Measurements from ENCODE around the gene ATP8B2.
"Not testable (repeated sequence)": the region's sequence is repeated elsewhere in the genome, so short reads cannot be mapped to it uniquely, and the experiment has no call there.

ATP8B2 gene, protein sequence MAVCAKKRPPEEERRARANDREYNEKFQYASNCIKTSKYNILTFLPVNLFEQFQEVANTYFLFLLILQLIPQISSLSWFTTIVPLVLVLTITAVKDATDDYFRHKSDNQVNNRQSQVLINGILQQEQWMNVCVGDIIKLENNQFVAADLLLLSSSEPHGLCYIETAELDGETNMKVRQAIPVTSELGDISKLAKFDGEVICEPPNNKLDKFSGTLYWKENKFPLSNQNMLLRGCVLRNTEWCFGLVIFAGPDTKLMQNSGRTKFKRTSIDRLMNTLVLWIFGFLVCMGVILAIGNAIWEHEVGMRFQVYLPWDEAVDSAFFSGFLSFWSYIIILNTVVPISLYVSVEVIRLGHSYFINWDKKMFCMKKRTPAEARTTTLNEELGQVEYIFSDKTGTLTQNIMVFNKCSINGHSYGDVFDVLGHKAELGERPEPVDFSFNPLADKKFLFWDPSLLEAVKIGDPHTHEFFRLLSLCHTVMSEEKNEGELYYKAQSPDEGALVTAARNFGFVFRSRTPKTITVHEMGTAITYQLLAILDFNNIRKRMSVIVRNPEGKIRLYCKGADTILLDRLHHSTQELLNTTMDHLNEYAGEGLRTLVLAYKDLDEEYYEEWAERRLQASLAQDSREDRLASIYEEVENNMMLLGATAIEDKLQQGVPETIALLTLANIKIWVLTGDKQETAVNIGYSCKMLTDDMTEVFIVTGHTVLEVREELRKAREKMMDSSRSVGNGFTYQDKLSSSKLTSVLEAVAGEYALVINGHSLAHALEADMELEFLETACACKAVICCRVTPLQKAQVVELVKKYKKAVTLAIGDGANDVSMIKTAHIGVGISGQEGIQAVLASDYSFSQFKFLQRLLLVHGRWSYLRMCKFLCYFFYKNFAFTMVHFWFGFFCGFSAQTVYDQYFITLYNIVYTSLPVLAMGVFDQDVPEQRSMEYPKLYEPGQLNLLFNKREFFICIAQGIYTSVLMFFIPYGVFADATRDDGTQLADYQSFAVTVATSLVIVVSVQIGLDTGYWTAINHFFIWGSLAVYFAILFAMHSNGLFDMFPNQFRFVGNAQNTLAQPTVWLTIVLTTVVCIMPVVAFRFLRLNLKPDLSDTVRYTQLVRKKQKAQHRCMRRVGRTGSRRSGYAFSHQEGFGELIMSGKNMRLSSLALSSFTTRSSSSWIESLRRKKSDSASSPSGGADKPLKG

DNA sequence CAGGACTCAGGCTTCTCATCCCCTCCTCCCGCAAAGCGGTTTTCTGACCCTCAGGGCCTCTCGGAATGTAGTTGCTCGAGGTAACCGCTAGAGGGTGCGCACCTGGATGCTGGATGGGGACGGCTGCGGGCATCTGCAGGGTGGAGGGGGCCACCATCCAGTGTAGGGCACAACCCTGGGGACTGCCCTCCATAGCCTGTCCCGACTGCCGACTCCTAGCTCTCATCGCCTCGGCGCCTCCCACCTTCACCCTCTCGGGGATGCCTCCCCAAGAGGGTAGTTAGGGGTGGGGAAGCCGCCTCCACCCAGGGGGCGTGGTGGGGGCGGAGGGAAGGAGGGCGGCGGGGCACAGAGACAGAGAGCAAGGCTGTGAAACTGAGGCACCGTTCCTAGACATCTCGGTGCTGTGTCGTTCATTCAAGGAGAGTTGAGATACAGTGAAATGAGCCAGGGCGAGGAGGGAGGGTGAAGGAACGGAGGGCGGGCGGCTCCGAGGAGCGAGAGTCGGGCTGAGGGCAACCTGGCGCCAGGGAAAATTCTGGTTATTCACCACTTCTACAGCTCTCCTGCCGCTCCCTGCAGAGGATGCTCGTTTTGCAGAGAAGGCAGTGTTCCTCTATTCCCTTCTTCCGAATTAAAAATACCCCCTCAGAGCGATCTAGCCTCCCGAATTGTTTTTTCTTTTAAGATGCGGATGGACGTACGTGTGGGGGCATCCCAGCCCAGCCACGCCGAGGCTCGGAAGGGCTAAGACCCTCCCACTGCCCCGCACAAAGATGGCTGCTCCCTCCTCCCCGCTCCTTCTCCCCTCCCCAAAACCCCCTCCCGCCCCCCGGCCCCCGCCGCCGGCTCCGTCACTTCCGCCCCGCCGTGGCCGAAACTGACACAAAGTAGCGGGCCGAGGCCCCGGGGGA lies at the start of gene ATP8B2:
Gene ATP8B2, plus strand, starts transcription at position 857 of the 914 bp plus-strand sequence. CDS start 2,617 bp downstream, outside the sequence.
- peak; percentile 41 for DNase-seq

DNA sequence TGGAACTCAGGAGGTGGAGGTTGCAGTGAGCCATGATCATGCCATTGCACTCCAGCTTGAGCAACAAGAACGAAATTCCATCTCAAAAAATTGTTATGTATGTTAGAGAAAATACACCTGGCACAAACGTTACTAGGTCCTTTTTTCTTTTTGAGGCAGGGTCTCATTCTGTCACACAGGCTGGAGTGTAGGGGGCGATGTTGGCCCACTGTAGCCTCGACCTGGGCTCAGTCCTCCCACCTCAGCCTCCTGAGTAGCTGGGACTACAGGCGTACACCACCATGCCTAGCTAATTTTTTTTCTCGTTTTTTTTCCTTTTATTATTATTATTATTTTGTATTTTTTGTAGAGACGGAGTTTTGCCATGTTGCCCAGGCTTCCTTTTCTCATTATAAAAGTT lies 48.5 kb upstream of the ATP8B2 start:
- DNase-seq = no peak

DNA sequence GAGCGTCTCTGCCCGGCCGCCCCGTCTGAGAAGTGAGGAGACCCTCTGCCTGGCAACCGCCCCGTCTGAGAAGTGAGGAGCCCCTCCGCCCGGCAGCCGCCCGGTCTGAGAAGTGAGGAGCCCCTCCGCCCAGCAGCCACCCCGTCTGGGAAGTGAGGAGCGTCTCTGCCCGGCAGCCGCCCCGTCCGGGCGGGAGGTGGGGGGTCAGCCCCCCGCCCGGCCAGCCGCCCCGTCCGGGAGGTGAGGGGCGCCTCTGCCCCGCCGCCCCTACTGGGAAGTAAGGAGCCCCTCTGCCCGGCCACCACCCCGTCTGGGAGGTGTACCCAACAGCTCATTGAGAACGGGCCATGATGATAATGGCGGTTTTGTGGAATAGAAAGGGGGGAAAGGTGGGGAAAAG lies 37.7 kb upstream of the ATP8B2 start:
- not testable (repeated sequence) for DNase-seq

DNA sequence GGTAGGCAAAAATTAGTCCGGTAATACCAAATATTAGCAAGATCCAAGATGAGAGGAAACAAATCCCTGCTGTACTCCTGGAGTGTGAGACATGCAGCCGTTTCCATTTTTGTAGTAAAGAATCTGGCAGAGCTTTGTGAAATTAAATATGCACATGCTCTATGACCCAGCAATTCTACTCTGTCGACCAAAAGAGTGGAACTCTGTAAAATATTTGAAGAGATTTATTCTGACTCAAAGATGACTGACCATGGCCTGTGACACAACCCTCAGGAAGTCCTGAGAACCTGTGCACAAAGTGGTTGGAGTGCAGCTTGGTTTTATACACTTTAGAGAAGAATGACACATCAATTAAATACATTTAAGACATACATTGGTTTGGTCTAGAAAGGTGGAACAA lies 36.7 kb upstream of the ATP8B2 start:
- no peak for DNase-seq

DNA sequence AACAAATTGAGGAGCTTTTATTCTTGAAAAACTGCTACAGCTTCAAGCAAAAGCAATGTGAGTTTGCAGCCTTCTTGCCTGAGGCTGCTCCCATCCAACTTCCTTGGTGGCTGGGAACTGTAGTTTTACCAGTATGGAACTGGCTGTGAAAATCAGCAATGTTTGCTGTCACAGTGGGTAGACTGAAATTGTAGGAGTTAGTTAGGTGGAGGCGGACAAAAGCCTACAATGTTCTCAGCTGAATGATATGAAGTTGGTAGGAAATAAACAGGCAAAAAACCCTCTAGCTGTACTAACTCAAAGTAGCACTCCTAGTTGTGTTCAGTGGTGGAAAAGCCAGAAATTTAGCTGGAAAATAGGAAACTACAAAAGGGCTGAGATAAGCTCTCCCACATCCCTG lies 34.4 kb upstream of the ATP8B2 start:
- no peak for DNase-seq

DNA sequence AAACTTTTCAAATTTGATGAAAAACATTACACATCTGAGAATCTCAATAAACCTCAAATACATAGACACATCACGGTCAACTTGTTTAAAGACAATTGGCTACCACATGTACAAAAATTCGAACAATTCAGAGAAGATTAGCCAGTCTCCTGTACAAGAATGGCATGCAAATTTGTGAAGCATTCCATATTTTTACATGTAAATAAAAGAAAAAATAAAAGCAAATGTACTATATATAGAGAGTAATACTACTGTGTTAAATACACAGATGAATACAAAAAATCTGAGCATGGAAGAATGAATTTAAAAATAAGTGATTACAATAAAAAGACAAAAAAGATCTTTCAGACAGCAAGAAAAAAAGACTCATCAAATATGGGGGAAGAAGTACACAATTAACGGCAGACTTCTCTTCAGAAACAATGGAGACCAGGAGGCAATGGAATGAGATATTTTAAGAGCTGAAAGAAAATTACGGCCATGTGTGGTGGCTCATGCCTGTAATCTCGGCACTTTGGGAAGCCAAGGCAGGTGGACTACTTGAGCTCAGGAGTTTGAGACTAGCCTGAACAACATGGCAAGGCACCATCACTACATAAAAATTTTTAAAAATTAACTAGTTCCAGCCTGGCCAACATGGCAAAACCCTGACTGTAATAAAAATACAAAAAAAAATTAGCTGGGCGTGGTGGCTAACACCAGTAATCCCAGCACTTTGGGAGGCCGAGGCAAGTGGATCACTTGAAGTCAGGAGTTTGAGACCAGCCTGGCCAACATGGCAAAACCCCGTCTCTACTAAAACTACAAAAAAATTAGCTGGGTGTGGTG lies 29.7 kb upstream of the ATP8B2 start:
- DNase-seq = no peak

DNA sequence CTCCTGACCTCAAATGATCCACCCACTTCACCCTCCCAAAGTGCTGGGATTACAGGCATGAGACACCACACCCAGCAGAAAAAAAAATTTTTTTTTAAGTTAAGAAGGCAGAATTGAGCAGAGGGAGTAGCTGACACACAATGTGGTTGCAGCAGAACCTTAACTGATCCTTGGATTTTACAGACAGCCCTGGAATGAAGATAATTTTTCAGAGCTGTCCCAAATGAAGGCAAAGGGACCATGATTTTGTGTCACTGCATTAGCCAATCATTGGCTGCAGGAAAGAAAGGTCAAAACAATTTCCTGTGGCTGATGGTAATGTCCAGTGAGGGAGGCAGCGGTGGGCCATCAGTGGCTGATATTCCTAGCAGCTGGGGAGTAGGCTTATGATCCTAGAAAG lies 23.7 kb upstream of the ATP8B2 start:
- DNase-seq = no peak

DNA sequence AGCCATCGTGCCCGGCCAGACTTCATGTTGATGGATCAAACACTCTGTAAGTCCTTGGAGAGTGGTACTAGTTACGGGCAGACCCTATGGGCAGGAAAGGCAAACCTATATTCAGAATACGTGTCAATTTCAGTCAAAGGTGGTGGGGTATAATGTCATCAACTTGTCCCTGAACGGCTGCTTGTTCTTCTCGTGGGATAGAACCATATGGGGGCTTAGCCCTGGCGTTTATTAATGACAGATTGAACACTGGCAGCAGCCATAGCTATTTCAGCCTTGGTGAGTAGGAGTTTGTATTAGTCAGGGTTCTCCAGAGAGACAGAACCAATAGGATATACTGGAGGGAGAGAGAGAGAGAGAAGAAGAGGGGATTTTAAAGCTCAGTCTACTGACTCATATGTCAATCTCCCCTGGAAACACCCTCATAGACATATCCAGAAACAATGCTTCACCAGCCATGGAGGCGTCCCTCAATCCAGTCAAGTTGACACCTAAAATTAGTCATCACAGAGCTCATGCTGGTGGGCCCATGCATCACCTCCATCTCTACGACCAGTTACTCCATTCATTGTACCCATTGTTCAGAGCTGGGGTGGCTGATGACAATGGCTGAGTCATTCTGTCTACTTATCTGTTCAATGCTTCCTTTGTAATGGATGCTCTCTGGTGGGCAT lies 20.5 kb upstream of the ATP8B2 start:
- DNase-seq = no peak

DNA sequence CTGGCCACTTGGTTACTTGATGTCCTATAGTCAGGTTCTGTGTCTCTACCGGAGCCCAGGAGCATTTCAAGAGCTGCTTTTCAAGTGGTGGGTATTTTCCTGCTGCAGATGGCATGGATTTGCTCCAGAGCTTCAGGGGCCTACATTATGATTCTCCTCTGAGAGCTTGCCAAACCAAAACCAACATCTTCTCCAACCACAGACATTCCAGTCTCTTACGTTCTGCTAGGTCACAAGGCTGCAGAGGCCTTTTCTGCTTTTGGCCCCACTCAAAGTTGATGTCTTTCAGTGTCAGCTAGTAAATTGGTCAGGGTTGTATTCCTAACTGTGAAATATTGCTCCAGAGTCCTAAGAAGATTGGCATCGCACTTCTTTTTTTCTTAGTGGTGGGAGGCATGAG lies 19.2 kb upstream of the ATP8B2 start:
- no peak for DNase-seq

DNA sequence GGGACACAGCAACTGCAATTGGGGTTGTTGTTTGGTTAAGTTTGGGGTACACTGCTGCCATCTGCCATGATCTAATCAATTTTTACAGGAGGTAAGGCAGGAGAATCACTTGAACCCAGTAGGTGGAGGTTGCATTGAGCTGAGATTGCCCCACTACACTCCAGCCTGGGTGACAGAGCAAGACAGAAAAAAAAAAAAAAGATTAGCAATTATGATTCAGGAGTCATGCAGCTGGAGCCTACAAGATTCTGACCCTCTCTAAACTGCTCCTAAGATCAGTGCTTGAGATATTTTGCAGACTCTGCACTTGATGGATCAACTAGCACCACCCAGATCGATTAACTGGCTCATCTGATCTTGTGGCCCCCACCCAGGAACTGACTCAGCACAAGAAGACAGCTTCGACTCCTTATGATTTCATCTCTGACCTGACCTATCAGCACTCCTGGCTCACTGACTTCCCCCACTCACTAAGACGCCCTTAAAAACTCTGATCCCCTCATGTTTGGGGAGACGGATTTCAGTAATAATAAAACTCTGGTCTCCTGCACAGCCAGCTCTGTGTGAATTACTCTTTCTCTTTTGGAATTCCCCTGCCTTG lies 17.6 kb upstream of the ATP8B2 start:
- DNase-seq = not testable (repeated sequence)

DNA sequence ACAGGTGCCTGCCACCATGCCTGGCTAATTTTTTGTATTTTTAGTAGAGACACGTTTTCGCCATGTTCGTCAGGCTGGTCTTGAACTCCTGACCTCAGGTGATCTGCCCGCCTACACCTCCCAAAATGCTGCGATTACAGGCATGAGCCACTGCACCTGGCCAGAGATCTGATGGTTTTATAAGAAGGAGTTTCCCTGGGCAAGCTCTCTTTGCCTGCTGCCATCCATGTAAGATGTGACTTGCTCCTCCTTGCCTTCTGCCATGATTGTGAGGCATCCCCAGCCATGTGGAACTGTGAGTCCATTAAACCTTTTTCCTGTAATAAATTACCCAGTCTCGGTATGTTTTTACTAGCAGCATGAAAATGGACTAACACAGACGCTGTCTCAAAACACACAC lies 16.2 kb upstream of the ATP8B2 start:
- DNase-seq = not testable (repeated sequence)

DNA sequence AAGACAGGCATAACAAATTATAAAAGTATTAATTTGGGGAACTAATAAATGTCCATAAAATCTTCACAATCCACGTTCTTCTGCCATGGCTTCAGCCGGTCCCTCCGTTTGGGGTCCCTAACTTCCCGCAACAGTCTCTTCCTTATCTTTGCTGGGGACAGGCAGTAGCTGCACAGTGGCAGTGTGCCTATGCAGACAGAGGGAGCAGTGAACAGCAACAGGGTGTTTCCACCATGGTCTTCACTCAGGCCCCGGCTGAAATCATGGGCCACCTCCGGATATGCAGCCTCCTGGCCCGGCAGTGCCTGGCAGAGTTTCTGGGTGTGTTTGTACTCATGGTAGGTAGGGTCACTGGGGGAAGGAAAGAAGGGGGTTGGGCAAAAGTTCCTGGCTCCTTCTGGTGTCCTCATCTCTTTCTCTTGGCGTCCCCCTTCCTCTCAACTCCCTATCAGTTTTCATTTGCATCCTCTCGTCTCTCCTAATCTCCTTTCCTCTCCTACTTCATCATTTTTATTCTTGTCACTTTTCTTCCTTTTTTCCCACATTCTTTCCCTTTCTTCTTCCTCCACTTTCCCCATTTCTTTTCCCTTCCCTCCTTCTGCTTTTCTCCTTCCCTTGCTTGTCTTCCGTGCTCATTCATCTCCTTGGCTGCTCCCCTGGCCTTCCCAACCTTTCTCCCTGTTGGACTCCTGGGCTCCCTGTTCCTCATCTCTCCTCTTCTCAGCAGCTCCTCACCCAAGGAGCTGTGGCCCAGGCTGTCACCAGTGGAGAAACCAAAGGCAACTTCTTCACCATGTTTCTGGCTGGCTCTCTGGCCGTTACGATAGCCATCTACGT lies 12.9 kb upstream of the ATP8B2 start:
- DNase-seq = not testable (repeated sequence)

DNA sequence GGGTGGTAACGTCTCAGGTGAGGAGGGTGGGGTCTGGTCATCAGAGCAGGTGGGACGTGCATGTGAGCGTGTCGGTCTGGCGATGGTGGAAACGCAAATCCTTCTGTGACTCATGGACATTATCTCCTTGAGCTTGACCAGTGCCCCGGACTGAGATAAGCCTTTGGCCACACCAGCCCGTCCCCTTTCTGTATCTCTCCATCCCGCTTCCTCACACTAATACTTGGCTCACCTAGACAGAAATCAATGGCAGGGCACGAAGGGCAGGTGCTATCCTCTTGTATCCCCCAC lies 12.3 kb upstream of the ATP8B2 start:
- no peak for DNase-seq

DNA sequence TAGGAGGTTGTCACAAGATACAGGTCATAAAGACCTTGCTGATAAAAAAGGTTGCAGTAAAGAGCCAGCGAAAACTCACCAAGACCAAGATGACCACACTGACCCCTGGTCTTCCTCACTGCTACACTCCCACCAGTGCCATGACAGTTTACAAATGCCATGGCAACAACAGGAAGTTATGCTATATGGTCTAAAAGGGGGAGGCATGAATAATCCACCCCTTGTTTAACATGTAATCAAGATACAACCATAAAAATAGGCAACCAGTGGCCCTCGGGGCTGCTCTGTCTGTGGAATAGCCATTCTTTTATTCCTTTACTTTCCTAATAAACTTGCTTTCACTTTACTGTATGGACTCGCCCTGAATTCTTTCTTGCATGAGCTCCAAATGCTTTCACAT lies 11.1 kb upstream of the ATP8B2 start:
- DNase-seq = not testable (repeated sequence)

DNA sequence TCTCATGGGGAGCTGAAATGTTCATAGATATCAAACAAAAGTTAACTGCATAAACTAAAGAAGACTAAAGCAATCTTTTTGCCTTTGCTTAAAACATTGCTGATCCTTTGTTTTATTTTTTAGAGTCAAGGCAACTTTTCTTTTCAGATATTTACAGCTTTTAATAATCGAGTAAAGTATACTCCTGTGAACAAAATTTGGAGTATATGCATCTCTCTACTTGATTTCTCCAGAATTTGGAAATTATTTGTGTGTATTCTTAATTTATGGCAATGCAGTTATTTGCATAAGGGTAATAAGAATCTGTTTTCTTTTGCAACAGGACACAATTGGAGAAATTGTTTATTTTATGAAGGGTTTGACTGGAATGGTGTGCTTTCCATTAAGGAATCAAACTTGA lies 8.6 kb upstream of the ATP8B2 start:
- no peak for DNase-seq

DNA sequence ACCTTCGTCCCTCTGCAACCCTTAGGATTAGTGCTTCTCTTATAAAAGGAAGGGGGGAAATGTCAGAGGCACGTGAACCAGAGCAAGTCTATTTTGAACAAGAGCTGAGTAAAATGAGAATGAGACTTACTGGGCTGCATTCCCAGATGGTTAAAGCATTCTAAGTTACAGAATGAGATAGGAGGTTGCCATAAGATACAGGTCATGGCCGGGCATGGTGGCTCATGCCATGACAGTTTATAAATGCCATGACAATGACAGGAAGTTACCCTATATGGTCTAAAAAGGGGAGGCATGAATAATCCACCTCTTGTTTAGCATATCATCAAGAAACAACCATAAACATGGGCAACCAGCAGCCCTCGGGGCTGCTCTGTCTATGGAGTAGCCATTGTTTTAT lies 6.9 kb upstream of the ATP8B2 start:
- no peak for DNase-seq

DNA sequence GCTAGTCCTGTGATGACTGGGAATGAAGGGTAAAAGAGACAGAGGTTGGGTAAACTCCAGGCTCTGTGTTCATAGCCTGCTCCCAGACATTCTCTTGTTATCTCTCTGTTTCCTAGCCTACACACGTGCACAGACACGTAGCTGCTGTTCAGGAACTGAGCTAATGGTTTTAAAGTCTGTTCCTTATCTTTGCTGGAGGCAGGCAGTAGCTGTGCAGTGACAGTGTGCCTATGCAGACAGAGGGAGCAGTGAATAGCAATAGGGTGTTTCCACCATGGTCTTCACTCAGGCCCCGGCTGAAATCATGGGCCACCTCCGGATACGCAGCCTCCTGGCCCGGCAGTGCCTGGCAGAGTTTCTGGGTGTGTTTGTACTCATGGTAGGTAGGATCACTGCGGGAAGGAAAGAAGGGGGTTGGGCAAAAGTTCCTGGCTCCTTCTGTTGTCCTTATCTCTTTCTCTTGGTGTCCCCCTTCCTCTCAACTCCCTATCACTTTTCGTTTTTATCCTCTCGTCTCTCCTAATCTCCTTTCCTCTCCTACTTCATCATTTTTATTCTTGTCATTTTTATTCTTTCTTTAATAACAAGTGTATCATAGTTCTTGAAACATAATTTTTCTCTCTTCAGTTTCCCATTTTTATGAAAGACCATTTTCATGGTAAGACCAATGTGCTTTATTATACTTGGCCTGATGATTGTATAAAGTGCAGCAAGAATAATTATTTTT lies 4.3 kb upstream of the ATP8B2 start, which contains the start of gene AQP10:
Gene AQP10, plus strand, starts transcription at position 212 of the 727 bp plus-strand sequence. Its CDS starts 63 bp downstream, at position 275.
- DNase-seq = no peak

DNA sequence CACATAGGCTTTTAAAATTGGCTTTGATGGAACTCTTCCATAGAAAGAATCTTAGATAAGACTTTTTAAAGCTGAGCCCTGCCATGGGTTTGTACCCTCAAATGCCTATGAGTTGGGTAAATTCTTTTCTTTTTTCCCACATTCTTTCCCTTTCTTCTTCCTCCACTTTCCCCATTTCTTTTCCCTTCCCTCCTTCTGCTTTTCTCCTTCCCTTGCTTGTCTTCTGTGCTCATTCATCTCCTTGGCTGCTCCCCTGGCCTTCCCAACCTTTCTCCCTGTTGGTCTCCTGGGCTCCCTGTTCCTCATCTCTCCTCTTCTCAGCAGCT lies 3.8 kb upstream of the ATP8B2 start:
- DNase-seq = not testable (repeated sequence)

DNA sequence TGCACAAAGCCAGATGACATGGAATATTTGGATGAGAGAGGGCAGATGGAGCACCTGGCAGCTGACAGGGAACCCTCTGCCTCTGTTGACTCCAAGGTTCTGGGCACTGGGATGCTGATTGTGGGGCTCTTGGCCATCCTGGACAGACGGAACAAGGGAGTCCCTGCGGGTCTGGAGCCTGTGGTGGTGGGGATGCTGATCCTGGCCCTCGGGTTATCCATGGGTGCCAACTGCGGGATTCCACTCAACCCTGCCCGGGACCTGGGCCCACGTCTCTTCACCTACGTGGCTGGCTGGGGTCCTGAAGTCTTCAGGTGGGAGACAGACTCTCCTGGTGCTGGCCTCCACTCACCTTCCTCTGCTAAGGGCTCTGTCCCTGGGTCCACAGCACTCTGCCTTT lies 1.8 kb upstream of the ATP8B2 start:
- DNase-seq = no peak
